H54 (cell line): ENCODE data around the gene MCM6.
"Not testable (repeated sequence)": the region's sequence is repeated elsewhere in the genome, so short reads cannot be mapped to it uniquely, and the experiment has no call there.

ENCODE experiments used
- DNase-seq: peaks from one replicate; pipeline ENCODE4 v3.0.0; 2011; ENCODE audit warnings: low spot score, mixed read lengths; ENCODE audit not compliant: insufficient read length
- FAIRE-seq: peaks from 3 replicates; lab custom pipeline; 2011; peaks lifted over from hg19 to GRCh38; lab: Jason Lieb, UNC
- POLR2A ChIP-seq: IDR thresholded peaks from 2 replicates; pipeline ENCODE4 v1.6.1; 2011; ENCODE audit warnings: low read depth, mild to moderate bottlenecking, low read length

MCM6 gene

GRCh38 chr2:135890149-135890548 is 13.9 kb upstream of the MCM6 start:
- no peak for TF ChIP-seq POLR2A
- no peak for DNase-seq
- FAIRE-seq, result no peak

GRCh38 chr2:135888587-135888986 is 12.3 kb upstream of the MCM6 start:
- not testable (repeated sequence) for FAIRE-seq

GRCh38 chr2:135885709-135886108 is 9.5 kb upstream of the MCM6 start:
- TF ChIP-seq POLR2A, result no peak
- DNase-seq, result no peak
- no peak for FAIRE-seq

More at GRCh38 chr2:135888587-135888986, 12.3 kb upstream of the MCM6 start:
- DNase-seq, result not testable (repeated sequence)

GRCh38 chr2:135882415-135882814 is 6.2 kb upstream of the MCM6 start:
- TF ChIP-seq POLR2A, result no peak
- no peak for DNase-seq
- FAIRE-seq, result no peak

- not testable (repeated sequence) for DNase-seq, FAIRE-seq
Observed at GRCh38 chr2:135876770-135877169, 527 bp upstream of the MCM6 start.

GRCh38 chr2:135875491-135876065 is 665 bp downstream of the MCM6 start:
- FAIRE-seq, result no peak
- DNase-seq, result peak; percentile 56
- 0 out of 2 replicates have a peak, but pooled peaks have one; percentile 22 for TF ChIP-seq POLR2A

GRCh38 chr2:135874777-135875365 is 1.4 kb downstream of the MCM6 start:
- DNase-seq, result no peak
- no peak for TF ChIP-seq POLR2A
- no peak for FAIRE-seq

- no peak for FAIRE-seq
- no peak for DNase-seq
- no peak for TF ChIP-seq POLR2A
Observed at GRCh38 chr2:135870571-135870970, 5.7 kb downstream of the MCM6 start.

GRCh38 chr2:135863233-135863632 is 13.0 kb downstream of the MCM6 start:
- TF ChIP-seq POLR2A, result no peak
- FAIRE-seq (no peak), DNase-seq (no peak)

- TF ChIP-seq POLR2A, result no peak
- DNase-seq, result no peak
- peak; percentile 6 for FAIRE-seq
Observed at GRCh38 chr2:135862718-135863117, 13.5 kb downstream of the MCM6 start.

GRCh38 chr2:135853401-135853800 is 22.8 kb downstream of the MCM6 start:
- no peak for TF ChIP-seq POLR2A
- FAIRE-seq (no peak), DNase-seq (no peak)

GRCh38 chr2:135851858-135852257 is 24.4 kb downstream of the MCM6 start:
- FAIRE-seq, result no peak
- no peak for TF ChIP-seq POLR2A
- no peak for DNase-seq

- DNase-seq, result no peak
- TF ChIP-seq POLR2A, result no peak
- no peak for FAIRE-seq
Observed at GRCh38 chr2:135850892-135851668, 25.2 kb downstream of the MCM6 start.

GRCh38 chr2:135849087-135849486 is 27.2 kb downstream of the MCM6 start:
- FAIRE-seq (no peak), DNase-seq (no peak)
- no peak for TF ChIP-seq POLR2A

- no peak for DNase-seq
- TF ChIP-seq POLR2A, result no peak
- FAIRE-seq, result no peak
Observed at GRCh38 chr2:135845997-135846396, 30.2 kb downstream of the MCM6 start.
